Measurements from ENCODE around the gene ACTR2.
A peak's percentile ranks its signal among the peaks of the same experiment; 100 is the strongest.

ACTR2 gene

GRCh38 chr2:65297544-65297943 is 69.9 kb downstream of the ACTR2 start:
- H3K4me3 ChIP-seq (ENCODE audit: low read depth, low read length), result no peak overlapping the region
- DNase-seq (ENCODE audit: low read depth), result no peak
- TF ChIP-seq, protein P1, sequence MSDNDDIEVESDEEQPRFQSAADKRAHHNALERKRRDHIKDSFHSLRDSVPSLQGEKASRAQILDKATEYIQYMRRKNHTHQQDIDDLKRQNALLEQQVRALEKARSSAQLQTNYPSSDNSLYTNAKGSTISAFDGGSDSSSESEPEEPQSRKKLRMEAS (IDR thresholded peaks at IDR 0.05; ENCODE audit: low read depth, low read length), result no peak
- TF ChIP-seq, protein P2, sequence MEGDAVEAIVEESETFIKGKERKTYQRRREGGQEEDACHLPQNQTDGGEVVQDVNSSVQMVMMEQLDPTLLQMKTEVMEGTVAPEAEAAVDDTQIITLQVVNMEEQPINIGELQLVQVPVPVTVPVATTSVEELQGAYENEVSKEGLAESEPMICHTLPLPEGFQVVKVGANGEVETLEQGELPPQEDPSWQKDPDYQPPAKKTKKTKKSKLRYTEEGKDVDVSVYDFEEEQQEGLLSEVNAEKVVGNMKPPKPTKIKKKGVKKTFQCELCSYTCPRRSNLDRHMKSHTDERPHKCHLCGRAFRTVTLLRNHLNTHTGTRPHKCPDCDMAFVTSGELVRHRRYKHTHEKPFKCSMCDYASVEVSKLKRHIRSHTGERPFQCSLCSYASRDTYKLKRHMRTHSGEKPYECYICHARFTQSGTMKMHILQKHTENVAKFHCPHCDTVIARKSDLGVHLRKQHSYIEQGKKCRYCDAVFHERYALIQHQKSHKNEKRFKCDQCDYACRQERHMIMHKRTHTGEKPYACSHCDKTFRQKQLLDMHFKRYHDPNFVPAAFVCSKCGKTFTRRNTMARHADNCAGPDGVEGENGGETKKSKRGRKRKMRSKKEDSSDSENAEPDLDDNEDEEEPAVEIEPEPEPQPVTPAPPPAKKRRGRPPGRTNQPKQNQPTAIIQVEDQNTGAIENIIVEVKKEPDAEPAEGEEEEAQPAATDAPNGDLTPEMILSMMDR (IDR thresholded peaks at IDR 0.05; ENCODE audit: low read depth, low read length), result no peak
- TF ChIP-seq MYC (IDR thresholded peaks at IDR 0.05; ENCODE audit: low read depth, low read length) (no peak), POLR2A (IDR thresholded peaks at IDR 0.05; ENCODE audit: extremely low read depth, insufficient read length) (no peak)

GRCh38 chr2:65298089-65298488 is 70.5 kb downstream of the ACTR2 start:
- no peak for TF ChIP-seq POLR2A (IDR thresholded peaks at IDR 0.05; ENCODE audit: extremely low read depth, insufficient read length)
- no peak for TF ChIP-seq MYC (IDR thresholded peaks at IDR 0.05; ENCODE audit: low read depth, low read length)
- TF ChIP-seq, protein P2 (IDR thresholded peaks at IDR 0.05; ENCODE audit: low read depth, low read length), result no peak
- TF ChIP-seq, protein P1 (IDR thresholded peaks at IDR 0.05; ENCODE audit: low read depth, low read length), result no peak
- no peak overlapping the region for H3K4me3 ChIP-seq (ENCODE audit: low read depth, low read length)
- DNase-seq (ENCODE audit: low read depth), result peak; percentile 63

- TF ChIP-seq POLR2A (IDR thresholded peaks at IDR 0.05; ENCODE audit: extremely low read depth, insufficient read length) (no peak), MYC (IDR thresholded peaks at IDR 0.05; ENCODE audit: low read depth, low read length) (no peak)
- TF ChIP-seq, protein P2 (IDR thresholded peaks at IDR 0.05; ENCODE audit: low read depth, low read length), result no peak
- TF ChIP-seq, protein P1 (IDR thresholded peaks at IDR 0.05; ENCODE audit: low read depth, low read length), result no peak
- peak; percentile 77 for DNase-seq (ENCODE audit: low read depth)
- H3K4me3 ChIP-seq (ENCODE audit: low read depth, low read length), result no peak overlapping the region
These were observed 71.6 kb downstream of the ACTR2 start for GRCh38 chr2:65299246-65299645.

DNA sequence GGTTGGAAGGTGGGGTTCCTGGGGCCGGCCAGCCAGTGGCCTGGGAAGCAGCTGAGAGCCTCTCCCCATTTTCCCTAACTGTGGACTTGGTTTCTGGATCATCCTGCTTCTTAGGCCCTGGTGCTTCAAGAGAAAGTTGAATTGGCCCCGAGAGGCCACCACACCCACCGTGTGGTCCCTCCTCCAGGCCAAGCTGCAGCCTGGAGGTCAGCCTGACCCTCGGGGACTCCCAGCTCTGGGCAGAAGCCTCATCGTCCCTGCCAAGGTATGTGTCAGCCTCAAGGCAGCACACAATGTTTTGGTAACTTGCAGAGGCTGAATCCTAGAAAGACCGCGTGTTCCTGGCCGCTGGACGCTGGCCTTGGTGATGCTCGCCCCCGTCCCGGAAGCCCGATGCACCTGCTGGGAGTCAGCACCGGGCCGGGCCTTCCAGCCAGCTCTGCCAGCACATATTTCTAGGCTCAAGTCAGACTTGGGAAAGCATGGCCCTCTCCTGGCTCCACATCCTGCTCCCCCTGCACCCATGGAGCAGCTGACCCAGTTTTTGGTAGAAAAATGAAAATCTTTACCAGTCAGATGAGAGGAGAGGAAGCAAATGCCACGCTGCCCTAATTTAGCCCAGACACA is 72.6 kb downstream of the ACTR2 start:
- no peak overlapping the region for H3K4me3 ChIP-seq (ENCODE audit: low read depth, low read length)
- DNase-seq (ENCODE audit: low read depth), result no peak
- TF ChIP-seq, protein P1 (IDR thresholded peaks at IDR 0.05; ENCODE audit: low read depth, low read length), result no peak
- TF ChIP-seq MYC (IDR thresholded peaks at IDR 0.05; ENCODE audit: low read depth, low read length), result no peak
- TF ChIP-seq, protein P2 (IDR thresholded peaks at IDR 0.05; ENCODE audit: low read depth, low read length), result no peak
- no peak for TF ChIP-seq POLR2A (IDR thresholded peaks at IDR 0.05; ENCODE audit: extremely low read depth, insufficient read length)

- peak; percentile 84 for DNase-seq (ENCODE audit: low read depth)
- peak overlapping the region; percentile 0 for H3K4me3 ChIP-seq (ENCODE audit: low read depth, low read length)
- TF ChIP-seq, protein P1 (IDR thresholded peaks at IDR 0.05; ENCODE audit: low read depth, low read length), result no peak; the same call in 1 of the 2 replicates
- TF ChIP-seq POLR2A (IDR thresholded peaks at IDR 0.05; ENCODE audit: extremely low read depth, insufficient read length) (no peak), MYC (IDR thresholded peaks at IDR 0.05; ENCODE audit: low read depth, low read length) (no peak)
- TF ChIP-seq, protein P2 (IDR thresholded peaks at IDR 0.05; ENCODE audit: low read depth, low read length), result no peak
These were observed 73.4 kb downstream of the ACTR2 start for GRCh38 chr2:65300761-65301711.
